NCI-H526 (cell line): ENCODE measurements around the gene AGR2.

ENCODE experiments used
- DNase-seq, 2 experiments: peaks; one replicate each; lab custom pipeline; 2025; lab: John Stamatoyannopoulos, UW

Gene AGR2

GRCh38 chr7:16812542-16813231, 7.9 kb upstream of the AGR2 start:
- DNase-seq: no peak

- no peak for DNase-seq
Observed at GRCh38 chr7:16811551-16811950, 6.8 kb upstream of the AGR2 start.

GRCh38 chr7:16810573-16810972, 5.8 kb upstream of the AGR2 start:
- no peak for DNase-seq

GRCh38 chr7:16810112-16810511, 5.3 kb upstream of the AGR2 start:
- no peak for DNase-seq

- DNase-seq: no peak
Observed at GRCh38 chr7:16805441-16805840, 642 bp upstream of the AGR2 start.

GRCh38 chr7:16803881-16804673, 722 bp downstream of the AGR2 start:
- no peak for DNase-seq

GRCh38 chr7:16803125-16803524, 1.7 kb downstream of the AGR2 start:
- DNase-seq: no peak

- DNase-seq: no peak
Observed at GRCh38 chr7:16801579-16801978, 3.2 kb downstream of the AGR2 start.

GRCh38 chr7:16801111-16801542, 3.7 kb downstream of the AGR2 start:
- DNase-seq: peak; percentile 6 to 50

GRCh38 chr7:16795624-16796023, 9.2 kb downstream of the AGR2 start:
- no peak for DNase-seq

- no peak for DNase-seq
Observed at GRCh38 chr7:16794986-16795385, 9.8 kb downstream of the AGR2 start.

GRCh38 chr7:16791905-16792698, 12.7 kb downstream of the AGR2 start:
- no peak for DNase-seq

GRCh38 chr7:16791071-16791470, 13.7 kb downstream of the AGR2 start:
- DNase-seq: no peak

- no peak for DNase-seq
Observed at GRCh38 chr7:16787127-16787526, 17.7 kb downstream of the AGR2 start.

- DNase-seq: no peak
Observed at GRCh38 chr7:16786257-16786656, 18.5 kb downstream of the AGR2 start.

GRCh38 chr7:16785846-16786245, 19.0 kb downstream of the AGR2 start:
- DNase-seq: no peak

GRCh38 chr7:16785321-16785720, 19.5 kb downstream of the AGR2 start:
- no peak for DNase-seq

- no peak for DNase-seq
Observed at GRCh38 chr7:16780596-16780995, 24.2 kb downstream of the AGR2 start.

GRCh38 chr7:16779051-16779450, 25.7 kb downstream of the AGR2 start:
- no peak for DNase-seq

- DNase-seq: no peak
Observed at GRCh38 chr7:16778476-16778875, 26.3 kb downstream of the AGR2 start.

- no peak for DNase-seq
Observed at GRCh38 chr7:16776053-16776452, 28.7 kb downstream of the AGR2 start.

- DNase-seq: no peak
Observed at GRCh38 chr7:16774986-16775385, 29.8 kb downstream of the AGR2 start.

GRCh38 chr7:16774294-16774693, 30.5 kb downstream of the AGR2 start:
- DNase-seq: no peak
